Gastrocnemius medialis (tissue), 4 donors: ENCODE results near the gene CEP72.

Source experiments
- CTCF ChIP-seq, 5 experiments: fragments of 450-650 bp in 3 of 5; fragments of 200-600 bp in 2 of 5; sonication (generic) in 2 of 5; IDR thresholded peaks in 4 of 5; conservative IDR thresholded peaks in 1 of 5; 1 replicate in 4 of 5; 2 replicates in 1 of 5; pipeline ENCODE4 v1.5.1; 2016 to 2019; ENCODE audit warnings: antibody characterized with exemption in 5 of 5, mild to moderate bottlenecking in 3 of 5, moderate library complexity in 3 of 5
- POLR2A ChIP-seq, 2 donors: fragments of 450-650 bp; IDR thresholded peaks; one replicate each; pipeline ENCODE4 v1.6.1; 2017; ENCODE audit warnings: antibody characterized with exemption in 2 of 2, mild to moderate bottlenecking in 2 of 2, moderate library complexity in 2 of 2

- TF ChIP-seq POLR2A (IDR thresholded peaks at IDR 0.05) (no peak), CTCF (IDR thresholded peaks at IDR 0.05 in 4 of 5, conservative IDR thresholded peaks at IDR 0.05 in 1 of 5) (peak; percentile 51 to 73 (median 60))
These were observed 57.1 kb downstream of the CEP72 start for GRCh38 chr5:669111-669841.
